Measurements from ENCODE around the gene C8G. TPM values are rescaled to one million over a fixed set of nuclear protein-coding genes. Genes with fewer than 3 reads are reported as not detected.

Gene C8G
- total RNA-seq, 4 donors from 2014 or later: 4.3 to 7.9 (median 6.4) TPM; not detected in 1

GRCh38 chr9:136973618-136974617, 28.9 kb downstream of the C8G start:
- Histone ChIP-seq H3K4me3 (no peak overlapping the region), H3K4me1 (peaks cover 0 to 19% (median 8%) of the 10 kb centered on the region in 4 donors), H3K9me3 (no peaks in the 10 kb centered on the region), H3K27ac (no peak overlapping the region), H3K36me3 (no peaks in the 10 kb centered on the region), H3K27me3 (peaks cover 5% of the 10 kb centered on the region)
- intact Hi-C loops (cut with DNase I; ENCODE audit: low total_unique reads): no loop called here
- no peak for TF ChIP-seq POLR2AphosphoS5 (IDR thresholded peaks at IDR 0.05)
- no peak for DNase-seq
- in situ Hi-C loops (cut with MboI; ENCODE audit: low pct_ligation_motif_present in 1 of 4, low pct_unique_long_range_greater_than_20kb in 1 of 4, low sequenced_read_pairs in 3 of 4): no loop called here
- 75 to 85% methylated on average over 7 to 25 of the region's 29 CpGs for WGBS, 2 donors (ENCODE audit: low coverage in 1 of 2)

GRCh38 chr9:136974817-136975535, 29.9 kb downstream of the C8G start:
- Histone ChIP-seq H3K9me3 (no peaks in the 10 kb centered on the region), H3K4me1 (peaks cover 0 to 19% (median 8%) of the 10 kb centered on the region in 4 donors), H3K27ac (peak overlapping the region in 1 of 4 donors; percentile 9), H3K36me3 (no peaks in the 10 kb centered on the region), H3K27me3 (peaks cover 5% of the 10 kb centered on the region), H3K4me3 (no peak overlapping the region)
- in situ Hi-C loops (cut with MboI; ENCODE audit: low pct_ligation_motif_present in 1 of 4, low pct_unique_long_range_greater_than_20kb in 1 of 4, low sequenced_read_pairs in 3 of 4) (no loop called here), intact Hi-C loops (cut with DNase I; ENCODE audit: low total_unique reads) (no loop called here)
- 46% methylated on average over 13 of the region's 15 CpGs; no CpG with 5 or more reads in 1 of the 2 donors for WGBS, 2 donors (ENCODE audit: low coverage in 1 of 2)
- TF ChIP-seq POLR2A (IDR thresholded peaks at IDR 0.05) (no peak), EP300 (IDR thresholded peaks at IDR 0.05; ENCODE audit: low read depth) (no peak), POLR2AphosphoS5 (IDR thresholded peaks at IDR 0.05) (no peak)
- TF ChIP-seq, protein P1, sequence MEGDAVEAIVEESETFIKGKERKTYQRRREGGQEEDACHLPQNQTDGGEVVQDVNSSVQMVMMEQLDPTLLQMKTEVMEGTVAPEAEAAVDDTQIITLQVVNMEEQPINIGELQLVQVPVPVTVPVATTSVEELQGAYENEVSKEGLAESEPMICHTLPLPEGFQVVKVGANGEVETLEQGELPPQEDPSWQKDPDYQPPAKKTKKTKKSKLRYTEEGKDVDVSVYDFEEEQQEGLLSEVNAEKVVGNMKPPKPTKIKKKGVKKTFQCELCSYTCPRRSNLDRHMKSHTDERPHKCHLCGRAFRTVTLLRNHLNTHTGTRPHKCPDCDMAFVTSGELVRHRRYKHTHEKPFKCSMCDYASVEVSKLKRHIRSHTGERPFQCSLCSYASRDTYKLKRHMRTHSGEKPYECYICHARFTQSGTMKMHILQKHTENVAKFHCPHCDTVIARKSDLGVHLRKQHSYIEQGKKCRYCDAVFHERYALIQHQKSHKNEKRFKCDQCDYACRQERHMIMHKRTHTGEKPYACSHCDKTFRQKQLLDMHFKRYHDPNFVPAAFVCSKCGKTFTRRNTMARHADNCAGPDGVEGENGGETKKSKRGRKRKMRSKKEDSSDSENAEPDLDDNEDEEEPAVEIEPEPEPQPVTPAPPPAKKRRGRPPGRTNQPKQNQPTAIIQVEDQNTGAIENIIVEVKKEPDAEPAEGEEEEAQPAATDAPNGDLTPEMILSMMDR (IDR thresholded peaks at IDR 0.05): no peak
- DNase-seq: no peak

DNA sequence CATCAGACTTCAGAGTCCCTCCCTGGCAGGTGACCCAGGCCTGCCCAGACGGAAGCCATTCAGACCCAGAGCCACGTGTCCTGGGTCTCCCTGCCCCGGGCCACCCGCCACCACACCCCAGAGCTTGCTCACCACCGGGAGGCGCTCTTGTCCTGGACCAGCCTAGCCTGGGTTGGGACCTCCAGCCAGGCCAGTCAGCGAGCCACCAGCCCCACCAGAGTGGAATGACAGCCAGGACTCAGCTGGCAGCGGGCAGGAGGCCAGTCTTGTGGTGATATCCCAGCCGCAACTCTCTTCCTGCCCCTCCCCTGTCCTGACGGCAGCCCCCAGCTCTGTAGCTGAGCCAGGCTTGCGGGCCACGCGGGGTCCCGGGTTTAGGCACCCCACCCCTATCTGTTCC, 30.6 kb downstream of the C8G start:
- H3K27me3 ChIP-seq: peaks cover 5% of the 10 kb centered on the region
- in situ Hi-C loops (cut with MboI; ENCODE audit: low pct_ligation_motif_present in 1 of 4, low pct_unique_long_range_greater_than_20kb in 1 of 4, low sequenced_read_pairs in 3 of 4): no loop called here
- H3K9me3 ChIP-seq: no peaks in the 10 kb centered on the region
- H3K27ac ChIP-seq: peak overlapping the region in 1 of 4 donors; percentile 9
- TF ChIP-seq POLR2AphosphoS5 (IDR thresholded peaks at IDR 0.05): no peak
- TF ChIP-seq, protein P1 (IDR thresholded peaks at IDR 0.05): peak in 1 of 5 experiments; percentile 4
- DNase-seq: no peak
- H3K4me3 ChIP-seq: no peak overlapping the region
- 52% methylated on average over 14 of the region's 14 CpGs; no CpG with 5 or more reads in 1 of the 2 donors for WGBS, 2 donors (ENCODE audit: low coverage in 1 of 2)
- intact Hi-C loops (cut with DNase I; ENCODE audit: low total_unique reads): no loop called here
- no peaks in the 10 kb centered on the region for H3K36me3 ChIP-seq
- peaks cover 0 to 19% (median 8%) of the 10 kb centered on the region in 4 donors for H3K4me1 ChIP-seq

DNA sequence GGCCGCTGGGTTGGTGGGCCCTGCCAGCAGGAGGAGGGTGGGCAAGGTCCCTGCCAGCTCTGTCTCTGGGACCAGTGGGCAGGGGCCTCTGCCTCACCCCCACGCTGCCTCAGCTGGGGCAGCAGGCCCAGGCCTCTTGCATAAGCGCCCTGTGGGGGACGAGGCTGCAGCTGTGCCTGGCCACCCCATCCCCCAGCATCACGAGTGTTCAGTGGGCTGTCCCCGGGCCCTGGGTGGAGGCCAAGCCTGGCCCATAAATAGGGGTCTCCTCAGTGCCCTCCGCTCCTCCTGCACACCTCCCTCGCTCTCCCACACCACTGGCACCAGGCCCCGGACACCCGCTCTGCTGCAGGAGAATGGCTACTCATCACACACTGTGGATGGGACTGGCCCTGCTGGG, 32.2 kb downstream of the C8G start, which contains the start of gene PTGDS:
Gene PTGDS (plus strand): TSS at position 282 of the 400 bp plus-strand sequence. CDS start 75 bp downstream, at position 357.
- 77% methylated on average over 10 of the region's 10 CpGs; no CpG with 5 or more reads in 1 of the 2 donors for WGBS, 2 donors (ENCODE audit: low coverage in 1 of 2)
- Histone ChIP-seq H3K9me3 (no peaks in the 10 kb centered on the region), H3K27ac (peak within 1 kb of the TSS; percentile 14 to 35 (median 30)), H3K4me1 (peaks cover 0 to 19% (median 8%) of the 10 kb centered on the region in 4 donors), H3K27me3 (peaks cover 5% of the 10 kb centered on the region), H3K4me3 (peak within 1 kb of the TSS; percentile 19 to 55 (median 30)), H3K36me3 (no peaks in the 10 kb centered on the region)
- in situ Hi-C loops (cut with MboI; ENCODE audit: low pct_ligation_motif_present in 1 of 4, low pct_unique_long_range_greater_than_20kb in 1 of 4, low sequenced_read_pairs in 3 of 4): no loop called here
- intact Hi-C loops (cut with DNase I; ENCODE audit: low total_unique reads): no loop called here
- no peak for DNase-seq
- TF ChIP-seq, protein P1 (IDR thresholded peaks at IDR 0.05): no peak
- no peak for TF ChIP-seq POLR2A (IDR thresholded peaks at IDR 0.05)
- TF ChIP-seq EP300 (IDR thresholded peaks at IDR 0.05; ENCODE audit: low read depth): no peak
- TF ChIP-seq POLR2AphosphoS5 (IDR thresholded peaks at IDR 0.05): no peak

All from transverse colon (tissue), 4 donors.